Inflammatory macrophage treated with lipopolysaccharide for 1 hour (primary cell): ENCODE data around the gene BCKDHA.
"Not testable (repeated sequence)": the region's sequence is repeated elsewhere in the genome, so short reads cannot be mapped to it uniquely, and the experiment has no call there.

ENCODE experiments used
- DNase-seq, 2 donors: peaks; one replicate each; pipeline ENCODE4 v3.0.0-alpha.2; 2020 to 2022

The BCKDHA gene

DNA sequence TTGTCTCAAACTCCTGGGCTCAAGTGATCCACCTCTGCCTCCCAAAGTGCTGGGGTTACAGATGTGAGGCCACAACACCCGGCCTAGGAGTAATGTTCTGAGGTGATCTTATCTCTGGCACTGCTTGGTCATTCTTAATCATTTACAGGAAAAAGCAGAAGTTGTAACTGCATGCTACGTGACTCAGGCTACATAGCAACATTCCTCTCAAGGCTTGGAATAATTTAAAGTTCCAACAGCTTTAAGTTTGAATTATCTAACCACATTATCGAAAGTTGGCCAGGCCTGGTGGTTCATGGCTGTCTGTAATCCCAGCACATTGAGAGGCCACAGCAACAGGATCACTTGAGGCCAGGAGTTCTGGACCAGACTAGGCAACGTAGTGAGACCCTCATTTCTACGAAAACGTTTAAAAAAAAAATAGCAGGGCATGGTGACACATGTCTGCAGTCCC is 29.7 kb upstream of the BCKDHA start:
- peak; percentile 56 to 79 for DNase-seq

DNA sequence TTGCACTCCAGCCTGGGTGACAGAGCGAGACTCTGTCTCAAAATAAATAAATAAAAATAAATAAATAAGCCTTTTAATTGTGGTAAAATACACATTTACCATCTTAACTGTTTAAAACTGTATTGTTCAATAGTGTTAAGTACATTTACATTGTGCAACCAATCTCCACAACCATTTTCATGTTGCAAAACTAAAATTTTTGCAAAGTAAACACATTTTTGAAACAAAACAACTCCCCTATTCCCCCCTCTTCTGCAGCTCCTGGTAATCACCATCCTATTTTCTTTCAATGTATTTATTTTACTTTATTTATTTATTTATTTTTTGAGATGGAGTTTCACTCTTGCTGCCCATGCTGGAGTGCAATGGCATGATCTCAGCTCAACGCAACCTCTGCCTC is 27.8 kb upstream of the BCKDHA start:
- no peak for DNase-seq

DNA sequence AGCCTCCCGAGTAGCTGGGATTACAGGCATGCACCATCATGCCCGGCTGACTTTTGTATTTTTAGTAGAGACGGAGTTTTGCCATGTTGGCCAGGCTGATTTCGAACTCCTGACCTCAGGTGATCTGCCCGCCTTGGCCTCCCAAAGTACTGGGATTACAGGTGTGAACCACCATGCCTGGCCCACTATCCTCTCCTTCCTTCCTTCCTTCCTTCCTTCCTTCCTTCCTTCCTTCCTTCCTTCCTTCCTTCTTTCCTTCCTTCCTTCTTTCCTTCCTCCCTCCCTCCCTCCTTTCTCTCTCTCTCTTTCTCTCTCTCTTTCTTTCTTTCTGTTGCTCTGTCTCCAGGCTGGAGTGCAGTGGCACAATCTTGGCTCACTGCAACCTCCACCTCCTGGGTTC is 26.5 kb upstream of the BCKDHA start:
- not testable (repeated sequence) for DNase-seq

DNA sequence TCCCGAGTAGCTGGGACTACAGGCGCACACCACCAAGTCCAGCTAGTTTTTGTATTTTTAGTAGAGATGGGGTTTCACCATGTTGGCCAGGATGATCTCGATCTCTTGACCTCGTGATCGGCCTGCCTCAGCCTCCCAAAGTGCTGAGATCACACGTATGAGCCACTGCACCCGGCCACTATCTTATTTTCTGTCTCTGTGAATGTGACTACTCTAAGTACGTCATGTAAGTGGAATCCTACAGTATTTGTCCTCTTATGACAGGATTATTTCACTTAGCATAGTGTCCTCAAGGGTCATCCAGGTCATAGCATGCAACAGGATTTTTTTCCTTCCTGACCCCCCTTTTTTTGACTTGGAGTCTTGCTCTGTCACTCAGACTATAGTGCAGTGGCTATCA is 26.1 kb upstream of the BCKDHA start:
- no peak for DNase-seq

DNA sequence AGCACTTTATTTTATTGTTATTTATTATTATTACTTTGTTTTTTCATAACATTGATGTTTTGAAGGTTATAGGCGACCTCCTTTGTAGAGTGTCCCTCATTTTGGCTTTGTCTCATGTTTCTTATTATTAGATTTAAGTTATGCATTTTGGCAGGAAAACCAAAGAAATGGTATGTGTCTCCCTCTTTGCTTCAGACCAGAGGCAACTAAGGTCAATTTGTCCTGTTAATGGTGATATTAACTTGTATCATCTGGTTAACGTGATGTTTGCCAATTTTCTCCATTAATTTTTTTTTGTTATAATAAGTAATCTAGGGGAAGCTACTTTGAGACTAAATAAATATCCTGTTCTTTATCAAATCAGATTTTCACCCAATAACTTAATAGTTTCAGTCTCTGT is 25.1 kb upstream of the BCKDHA start:
- DNase-seq = no peak

DNA sequence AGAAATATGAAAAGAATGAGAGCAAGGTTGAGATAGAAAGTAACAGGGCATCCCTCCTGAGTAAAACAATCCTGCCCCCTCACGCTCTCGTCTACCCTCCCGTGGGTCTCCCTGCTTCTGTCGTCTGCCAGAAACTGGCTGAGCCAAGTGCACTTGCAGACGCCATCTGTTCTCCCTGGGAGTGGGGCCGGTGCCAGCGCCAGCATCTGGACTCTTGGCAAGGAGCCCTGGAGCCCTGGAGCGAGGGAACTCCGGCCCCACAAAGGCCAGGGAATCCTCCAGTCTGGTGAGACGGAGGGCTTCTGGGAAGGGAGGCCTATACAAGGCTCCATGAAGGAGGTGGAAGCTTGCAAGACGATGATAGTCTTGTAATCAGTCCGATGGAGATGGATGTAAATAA is 23.6 kb upstream of the BCKDHA start:
- no peak for DNase-seq

DNA sequence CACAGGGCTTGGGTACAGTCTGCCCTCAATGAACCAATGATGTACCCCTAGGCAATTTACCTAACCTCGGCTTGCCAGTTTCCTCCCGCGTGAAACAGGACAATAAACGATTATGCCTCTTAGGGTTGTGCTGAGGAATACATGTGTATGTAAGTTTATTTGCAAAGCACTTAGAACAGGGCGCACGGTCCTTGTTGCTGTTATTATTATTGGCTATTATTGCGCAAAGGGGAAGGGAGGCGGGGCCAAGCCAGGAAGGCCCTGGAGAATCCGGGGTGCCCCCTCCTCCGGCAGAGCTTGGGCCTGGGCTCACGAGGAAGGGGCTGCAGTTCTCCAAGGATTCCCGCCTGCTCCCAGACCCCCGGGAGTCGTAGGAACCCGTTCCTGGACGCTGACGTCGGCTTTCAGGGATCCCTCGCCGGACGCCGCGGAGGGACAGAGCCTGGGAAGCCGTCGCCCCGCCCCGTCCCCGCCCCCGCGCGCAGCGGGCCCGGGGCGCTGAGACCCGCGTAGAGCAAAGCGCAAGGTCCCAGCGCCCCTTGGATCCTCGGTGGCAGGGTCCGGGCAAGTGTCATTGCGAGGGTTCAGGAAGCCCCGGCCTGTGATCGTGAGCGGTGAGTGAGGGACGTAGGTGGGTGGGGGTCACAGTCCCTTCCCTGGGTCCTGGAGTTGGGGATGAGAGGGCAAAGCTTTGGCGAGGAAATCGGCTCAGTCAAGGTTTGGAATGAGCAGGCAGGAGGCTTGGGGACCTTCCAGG is 21.2 kb upstream of the BCKDHA start, which contains the start of gene TMEM91:
Gene TMEM91, plus strand, starts transcription at position 293 of the 757 bp plus-strand sequence. CDS start 1,777 bp downstream, outside the sequence.
- peak in 1 of 2 donors; percentile 45 for DNase-seq

DNA sequence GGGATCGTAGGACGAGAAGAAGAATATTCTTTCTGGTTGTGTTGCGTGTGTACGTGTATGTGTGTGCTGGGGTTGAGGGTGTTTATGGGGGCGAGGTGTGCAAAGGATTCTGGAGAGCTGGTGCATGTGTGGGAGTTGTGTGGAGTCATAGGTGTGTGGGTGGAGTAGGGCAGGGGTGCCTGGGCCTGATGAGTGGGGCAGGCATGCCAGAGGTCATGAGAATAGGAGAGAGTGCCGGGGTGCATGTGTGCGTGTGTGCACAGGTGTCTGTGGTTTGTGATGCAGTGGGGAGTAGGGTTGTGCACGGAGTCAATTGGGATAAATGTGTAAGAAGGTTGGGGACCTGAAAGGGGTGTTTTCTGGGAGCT is 20.6 kb upstream of the BCKDHA start:
- DNase-seq = peak; percentile 53 to 78

DNA sequence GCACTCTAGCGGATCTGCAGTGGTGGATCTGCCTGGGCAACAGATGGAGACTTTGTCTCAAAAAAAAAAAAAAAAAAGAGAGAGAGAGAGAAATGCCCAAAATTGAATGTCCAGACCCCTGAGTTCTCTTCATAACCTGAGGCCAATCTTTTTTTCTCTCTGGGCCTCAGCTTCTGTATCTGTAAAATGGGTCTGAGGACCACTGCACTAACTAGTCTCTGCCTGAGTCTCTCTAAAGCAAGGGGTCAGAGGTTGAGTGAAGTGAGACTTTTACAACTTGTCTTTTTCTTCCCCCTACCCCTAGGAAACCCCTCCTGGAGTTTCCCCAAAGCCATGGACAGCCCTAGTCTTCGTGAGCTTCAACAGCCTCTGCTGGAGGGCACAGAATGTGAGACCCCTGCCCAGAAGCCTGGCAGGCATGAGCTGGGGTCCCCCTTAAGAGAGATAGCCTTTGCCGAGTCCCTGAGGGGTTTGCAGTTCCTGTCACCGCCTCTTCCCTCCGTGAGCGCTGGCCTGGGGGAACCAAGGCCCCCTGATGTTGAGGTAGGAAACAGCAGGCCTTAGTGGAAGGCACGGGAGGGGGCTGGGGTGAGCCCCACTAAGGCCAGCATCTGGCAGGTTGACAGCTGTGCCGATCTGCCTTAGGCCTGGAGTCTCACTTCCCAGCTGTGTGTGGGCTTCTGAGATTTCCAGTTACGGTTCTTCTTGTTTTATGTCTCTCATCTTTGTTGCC is 19.5 kb upstream of the BCKDHA start:
- no peak for DNase-seq

DNA sequence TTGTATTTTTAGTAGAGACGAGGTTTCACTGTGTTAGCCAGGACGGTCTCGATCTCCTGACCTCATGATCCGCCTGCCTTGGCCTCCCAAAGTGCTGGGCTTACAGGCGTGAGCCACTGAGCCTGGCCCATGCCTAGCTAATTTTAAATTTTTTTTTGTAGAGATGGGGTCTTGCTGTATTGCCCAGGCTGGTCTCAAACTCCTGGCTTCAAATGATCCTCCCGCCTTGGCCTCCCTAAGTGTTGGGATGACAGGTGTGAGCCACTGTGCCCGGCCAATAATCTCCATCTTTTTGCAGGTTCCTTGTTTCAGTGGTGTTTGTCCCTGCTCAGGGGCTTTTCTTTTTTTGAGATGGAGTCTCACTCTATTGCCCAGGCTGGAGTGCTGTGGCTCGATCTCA is 16.1 kb upstream of the BCKDHA start:
- DNase-seq = not testable (repeated sequence)

DNA sequence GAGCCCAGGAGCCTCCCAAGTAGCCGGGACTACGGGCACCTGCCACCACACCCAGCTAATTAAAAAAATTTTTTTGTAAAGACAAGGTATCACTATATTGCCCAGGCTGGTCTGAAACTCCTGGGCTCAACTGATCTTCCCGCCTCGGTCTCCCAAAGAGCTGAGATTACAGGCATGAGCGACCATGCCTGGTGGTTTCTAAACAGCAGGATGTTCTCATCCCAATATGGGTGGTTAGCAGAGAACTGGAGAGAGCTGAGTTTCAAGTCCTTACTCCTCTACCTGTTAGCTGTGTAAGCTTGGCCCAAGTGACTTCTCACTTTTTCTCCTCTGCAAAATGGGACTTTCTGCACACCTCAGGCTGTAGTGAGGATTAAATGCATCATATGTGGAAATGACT is 13.3 kb upstream of the BCKDHA start:
- no peak for DNase-seq

DNA sequence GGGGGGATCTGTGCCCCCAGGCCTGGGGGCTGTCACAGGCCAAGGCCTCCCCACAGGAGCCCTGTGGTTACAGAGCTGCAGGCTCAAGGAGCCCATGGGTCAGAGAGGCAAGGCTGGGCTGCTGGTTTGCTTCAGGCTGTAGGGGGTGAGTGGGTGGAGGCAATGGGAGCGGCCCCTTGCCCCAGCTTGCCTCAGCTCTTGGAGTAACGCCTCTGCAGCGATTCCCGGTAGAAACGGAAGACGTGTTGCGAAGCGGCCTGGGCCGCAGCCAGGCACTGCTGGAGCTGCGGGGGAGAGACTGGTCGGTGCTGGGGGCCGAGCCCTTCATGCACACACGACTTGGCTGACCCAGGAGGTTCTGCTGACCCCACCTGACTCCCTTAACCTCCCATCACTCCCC is 11.2 kb upstream of the BCKDHA start:
- peak in 1 of 2 donors; percentile 54 for DNase-seq

DNA sequence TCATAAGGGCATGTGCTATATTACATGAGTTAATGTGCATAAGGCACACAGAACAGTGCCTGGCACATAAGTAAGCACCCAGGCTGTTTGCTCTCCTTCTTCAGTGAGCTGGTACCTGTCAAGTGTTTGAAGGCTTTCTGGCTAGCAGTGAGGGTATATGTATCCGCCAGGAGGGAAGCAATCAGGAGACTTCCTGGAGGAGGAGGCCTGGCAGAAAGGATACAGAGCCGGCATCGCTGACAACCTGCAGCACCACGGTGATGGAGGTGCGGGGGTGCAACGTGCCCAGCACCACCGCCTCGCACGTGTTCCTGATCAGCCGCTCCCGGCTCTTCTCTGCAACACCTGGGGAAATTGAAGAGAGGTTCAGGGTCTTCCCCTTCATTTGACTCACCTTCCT is 6.0 kb upstream of the BCKDHA start:
- DNase-seq = no peak

DNA sequence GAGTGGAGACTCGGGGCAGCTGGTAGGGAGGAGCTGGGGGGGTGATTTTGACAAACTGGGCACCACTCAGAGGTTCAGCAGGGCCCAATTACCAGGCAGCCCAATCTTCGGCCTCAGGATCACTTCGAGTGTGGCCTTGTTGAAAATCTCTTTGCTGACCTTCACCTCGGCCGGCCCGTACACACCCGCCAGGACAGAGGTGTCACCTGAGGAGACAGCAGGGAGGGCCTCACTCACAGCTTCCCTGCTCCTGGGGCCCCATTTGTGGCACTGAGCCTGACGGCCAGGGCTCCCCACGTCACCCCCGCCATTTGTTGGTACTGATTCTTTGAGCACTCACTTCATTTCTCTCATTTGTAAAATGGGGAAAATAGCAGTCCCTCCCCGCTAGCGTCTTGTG is 4.8 kb upstream of the BCKDHA start:
- no peak for DNase-seq

DNA sequence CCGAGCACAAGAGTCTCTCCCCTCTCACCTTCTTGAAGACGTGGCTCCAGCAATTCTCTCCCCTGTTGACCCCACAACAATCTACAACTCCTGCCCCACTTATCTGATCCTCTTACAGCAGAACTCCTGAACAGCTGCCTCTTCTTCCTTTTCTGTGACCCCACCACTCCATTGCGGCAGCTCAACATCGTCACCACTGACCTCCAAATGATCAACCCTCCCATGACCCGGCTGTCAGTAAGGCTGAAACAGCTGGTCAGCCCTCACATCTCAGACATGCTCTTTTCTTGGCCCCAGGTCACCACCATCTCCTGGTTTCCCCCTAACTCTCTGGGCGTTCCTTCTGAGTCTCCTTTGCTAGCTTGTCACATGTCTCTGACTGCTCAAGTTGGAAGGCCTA is 2.3 kb upstream of the BCKDHA start:
- DNase-seq = peak in 1 of 2 donors; percentile 28

DNA sequence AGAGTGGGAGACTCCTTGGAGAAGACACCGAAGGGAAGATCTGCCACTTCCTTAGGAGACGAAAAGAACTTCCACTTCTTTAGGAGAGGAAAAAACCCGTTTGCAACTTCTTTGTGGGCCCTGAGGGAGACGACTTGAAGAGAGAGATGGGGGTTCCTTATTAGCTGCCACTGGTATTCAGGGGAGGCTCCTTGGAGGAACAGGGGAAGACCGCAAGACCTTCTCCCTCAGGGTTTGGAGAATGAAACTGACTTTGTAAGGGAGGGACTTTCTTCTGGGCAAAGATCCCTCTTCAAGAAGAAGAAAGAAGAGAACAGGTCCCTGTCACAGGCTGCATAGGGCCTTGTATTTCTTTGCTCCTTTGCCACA is 416 bp downstream of the BCKDHA start:
- no peak for DNase-seq

DNA sequence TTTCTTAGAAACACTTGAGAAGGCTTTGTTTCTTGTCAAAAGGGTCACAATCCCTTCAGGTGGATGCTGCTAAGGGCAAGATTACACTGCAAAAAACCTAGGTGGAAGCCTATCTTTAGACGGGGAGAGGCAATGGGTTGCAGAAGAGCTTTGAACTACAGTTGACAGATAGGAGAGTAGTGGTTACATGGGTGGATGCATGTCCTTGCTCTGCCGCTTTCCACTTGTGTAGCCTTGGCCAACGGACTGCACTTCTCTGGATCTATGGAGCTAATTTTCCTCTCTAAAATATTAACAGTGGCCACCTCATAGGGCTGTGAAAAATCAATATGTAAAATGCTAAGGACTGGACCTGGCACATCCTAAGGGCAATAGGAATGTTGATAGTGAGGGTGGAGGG is 980 bp downstream of the BCKDHA start:
- no peak for DNase-seq

DNA sequence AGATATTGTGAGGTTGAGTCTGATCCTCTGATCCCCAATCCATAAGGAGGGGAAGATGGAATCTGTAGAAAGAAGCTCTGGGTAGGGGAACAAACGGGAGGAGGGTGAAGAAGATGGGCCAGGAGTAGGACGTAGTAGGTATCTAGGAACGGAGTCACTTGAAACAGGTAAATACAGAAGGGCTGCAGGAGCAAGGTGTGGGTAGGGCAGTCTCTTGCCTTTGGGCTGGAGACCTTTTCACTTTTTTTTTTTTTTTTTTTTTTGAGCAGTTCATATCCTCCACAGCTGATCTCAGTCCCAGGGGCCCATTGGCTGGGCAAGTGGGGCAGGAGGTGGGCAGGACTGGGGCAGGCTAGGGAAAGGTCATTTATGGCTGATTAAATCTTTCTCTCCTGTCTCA is 1.5 kb downstream of the BCKDHA start:
- DNase-seq = no peak

DNA sequence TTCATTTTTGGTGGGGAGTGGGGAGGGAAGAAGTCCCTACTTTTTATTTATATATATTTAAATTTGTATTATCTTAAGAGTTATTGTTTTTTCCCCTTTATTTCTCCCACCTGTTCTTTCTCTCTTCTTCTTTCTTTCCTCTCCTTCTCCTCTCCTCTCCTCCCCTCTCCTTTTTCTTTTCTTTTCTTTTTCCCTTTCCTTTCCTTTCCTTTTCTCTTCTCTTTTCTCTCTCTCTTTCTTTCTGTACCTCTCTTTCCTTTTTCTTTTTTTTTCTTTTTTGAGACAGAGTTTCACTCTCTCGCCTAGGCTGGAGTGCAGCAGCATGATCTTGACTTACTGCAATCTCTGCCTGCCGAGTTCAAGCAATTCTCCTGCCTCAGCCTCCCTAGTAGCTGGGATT is 1.9 kb downstream of the BCKDHA start:
- DNase-seq = no peak

DNA sequence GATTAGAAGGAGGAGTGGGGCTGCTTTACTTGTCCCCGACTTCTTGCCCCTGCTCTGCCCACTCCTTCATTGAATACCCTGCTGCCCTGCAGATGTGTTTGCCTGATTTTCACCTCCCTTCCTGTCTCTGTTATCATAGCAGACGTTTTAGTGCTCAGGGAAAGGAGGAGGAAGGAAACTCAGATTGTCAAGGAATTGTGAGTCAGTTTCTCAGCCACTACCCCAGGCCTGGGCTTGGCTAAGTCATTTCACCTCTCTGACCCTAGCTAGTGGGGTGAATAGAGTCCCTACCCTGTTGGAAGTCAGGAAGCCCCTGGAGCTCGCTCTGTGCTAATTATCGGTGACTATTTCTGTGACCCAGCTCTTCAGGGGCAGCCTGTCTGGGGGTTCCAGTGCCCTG is 3.9 kb downstream of the BCKDHA start:
- DNase-seq = no peak

DNA sequence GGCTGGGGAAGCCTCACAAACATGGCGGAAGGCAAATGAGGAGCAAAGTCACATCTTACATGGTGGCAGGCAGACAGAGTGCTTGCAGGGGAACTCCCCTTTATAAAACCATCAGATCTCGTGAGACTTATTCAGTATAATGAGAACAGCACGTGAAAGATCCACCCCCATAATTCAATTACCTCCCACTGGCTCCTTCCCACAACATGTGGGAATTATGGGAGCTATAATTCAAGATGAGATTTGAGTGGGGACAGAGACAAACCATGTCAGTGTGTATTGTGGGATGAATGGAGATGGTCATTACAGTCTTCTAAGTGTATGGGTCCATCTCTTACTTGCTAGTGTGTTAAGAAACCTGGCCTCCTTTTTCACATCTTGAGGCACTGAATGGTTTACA is 4.4 kb downstream of the BCKDHA start:
- no peak for DNase-seq

DNA sequence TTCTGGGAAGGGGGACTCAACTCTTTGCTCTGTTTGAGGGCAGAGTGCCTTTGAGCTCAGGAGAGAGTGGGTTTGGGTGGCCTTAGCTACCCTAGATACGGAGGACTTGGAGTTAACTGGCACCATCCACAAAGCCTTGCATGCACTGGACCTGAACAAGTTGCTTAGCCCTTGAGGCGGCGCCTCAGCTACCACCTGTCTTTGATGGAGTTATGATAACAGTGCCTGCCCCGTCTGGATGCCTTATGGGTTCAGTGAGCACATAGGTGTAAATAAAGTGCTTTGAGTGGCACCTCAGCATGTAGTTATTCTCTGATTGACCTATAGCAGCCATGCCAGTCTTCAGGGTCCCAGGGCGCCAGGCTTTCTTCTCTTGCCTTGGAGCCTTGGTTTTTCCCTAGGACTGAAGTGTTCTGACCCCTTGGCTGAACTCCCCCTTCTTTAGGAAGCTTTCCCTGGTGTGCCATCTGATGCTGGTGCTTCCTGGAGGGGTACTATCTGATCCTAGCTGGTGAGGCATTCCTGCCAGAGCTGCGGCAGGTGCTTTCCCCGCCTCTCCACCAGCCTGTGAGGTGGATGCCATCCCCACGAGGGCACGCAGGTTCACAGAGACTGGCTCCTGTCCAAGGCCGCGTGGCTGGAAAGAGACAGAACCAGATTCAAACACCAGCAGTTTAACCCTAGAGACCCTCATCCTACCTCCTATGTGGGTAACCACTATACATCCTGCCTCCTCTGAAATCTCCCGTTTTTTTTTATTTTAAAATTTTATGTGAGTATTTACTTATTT is 5.8 kb downstream of the BCKDHA start:
- DNase-seq = no peak

DNA sequence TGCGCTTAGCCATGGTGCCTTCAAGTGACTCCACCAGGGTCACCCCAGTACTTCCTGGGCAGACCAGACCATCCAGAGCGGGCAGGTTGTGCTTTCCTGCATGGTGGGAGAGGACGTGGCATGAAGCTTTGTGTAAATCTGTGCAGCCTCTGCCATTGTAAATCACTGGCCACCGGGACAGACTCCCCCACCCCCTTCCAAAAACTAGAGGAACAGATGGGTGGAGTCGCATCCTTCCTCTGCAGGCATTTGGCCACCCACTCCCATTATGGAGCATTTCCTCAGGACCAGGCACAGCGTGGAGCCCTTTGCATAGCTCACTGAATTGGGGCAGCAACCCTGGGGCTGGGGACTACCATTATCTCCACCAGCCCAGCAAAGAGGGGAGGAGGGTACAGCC is 8.2 kb downstream of the BCKDHA start:
- DNase-seq = no peak

DNA sequence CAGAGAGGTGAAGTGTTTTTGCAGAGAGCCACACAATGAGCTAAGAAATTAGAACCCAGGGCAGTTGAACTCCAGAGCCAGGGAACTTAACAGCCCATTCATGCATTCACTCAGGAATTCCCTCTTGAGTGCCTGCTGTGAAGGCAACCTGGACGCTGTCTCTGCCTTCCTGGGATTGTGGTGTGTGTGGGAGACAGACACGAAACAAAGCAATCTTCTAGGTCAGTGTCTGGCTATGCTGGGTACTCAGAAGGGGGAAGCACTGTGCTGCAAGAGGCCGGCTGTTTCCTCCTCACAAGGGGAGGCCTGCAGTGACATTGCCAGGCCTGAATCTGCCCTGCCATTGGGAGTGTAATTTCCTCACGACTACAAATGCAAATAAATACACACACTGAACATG is 9.7 kb downstream of the BCKDHA start:
- peak; percentile 47 to 64 for DNase-seq
